H9 (cell line): Measurements from ENCODE around the gene RARB. TPM values are rescaled to one million over a fixed set of nuclear protein-coding genes. Genes with fewer than 3 reads are reported as not detected.

ENCODE experiments used
- DNase-seq: peaks from one replicate; pipeline ENCODE4 v3.0.0-alpha.2; 2017
- H2AFZ ChIP-seq: one replicate; pipeline ENCODE4 v1.6.1; 2013; ENCODE audit warnings: mild to moderate bottlenecking, low read length, control low read depth, moderate library complexity
- H2AK5ac ChIP-seq: 2 replicates; pipeline ENCODE4 v1.6.1; 2013; ENCODE audit warnings: low read length, control low read depth, mixed read lengths; ENCODE audit not compliant: insufficient read length
- H2BK120ac ChIP-seq: one replicate; pipeline ENCODE4 v1.6.1; 2013; ENCODE audit warnings: low read depth, mild to moderate bottlenecking, low read length, control low read depth, inconsistent platforms; ENCODE audit not compliant: poor library complexity, severe bottlenecking
- H2BK12ac ChIP-seq: 2 replicates; pipeline ENCODE4 v1.6.1; 2013; ENCODE audit warnings: low read length, control low read depth, mixed read lengths, low read depth; ENCODE audit not compliant: insufficient read length
- H2BK15ac ChIP-seq: 2 replicates; pipeline ENCODE4 v1.6.1; 2013; ENCODE audit warnings: low read depth, low read length, control low read depth
- H2BK20ac ChIP-seq: one replicate; pipeline ENCODE4 v1.6.1; 2013; ENCODE audit warnings: low read depth, mild to moderate bottlenecking, low read length, control low read depth, inconsistent platforms; ENCODE audit not compliant: poor library complexity, severe bottlenecking
- H2BK5ac ChIP-seq: 2 replicates; pipeline ENCODE4 v1.6.1; 2013; ENCODE audit warnings: low read length, control low read depth, mixed read lengths; ENCODE audit not compliant: insufficient read length
- H3K14ac ChIP-seq: 2 replicates; pipeline ENCODE4 v1.6.1; 2013; ENCODE audit warnings: low read length, control low read depth; ENCODE audit not compliant: insufficient read depth
- H3K18ac ChIP-seq: 2 replicates; pipeline ENCODE4 v1.6.1; 2013; ENCODE audit warnings: low read depth, mild to moderate bottlenecking, mixed read lengths, low read length, control low read depth; ENCODE audit not compliant: insufficient read length
- H3K23ac ChIP-seq: 2 replicates; pipeline ENCODE4 v1.6.1; 2013; ENCODE audit warnings: low read length, control low read depth, mixed read lengths, low read depth; ENCODE audit not compliant: insufficient read length
- H3K23me2 ChIP-seq: 2 replicates; pipeline ENCODE4 v1.6.1; 2013; ENCODE audit warnings: low read depth, mild to moderate bottlenecking, mixed read lengths, low read length, control low read depth; ENCODE audit not compliant: insufficient read length, poor library complexity, severe bottlenecking
- H3K27ac ChIP-seq: 2 replicates; pipeline ENCODE4 v1.5.1; 2013; ENCODE audit warnings: low read length, control low read depth, mixed read lengths, low read depth; ENCODE audit not compliant: insufficient read length
- H3K27me3 ChIP-seq: 2 replicates; pipeline ENCODE4 v1.6.1; 2013; ENCODE audit warnings: low read length, control low read depth, inconsistent platforms; ENCODE audit not compliant: insufficient read depth
- H3K4ac ChIP-seq: 2 replicates; pipeline ENCODE4 v1.6.1; 2013; ENCODE audit warnings: low read depth, mild to moderate bottlenecking, control low read depth, inconsistent platforms, low read length, moderate library complexity
- H3K4me1 ChIP-seq: 2 replicates; pipeline ENCODE4 v1.6.1; 2013; ENCODE audit warnings: low read length, control low read depth, inconsistent platforms; ENCODE audit not compliant: insufficient read depth
- H3K4me2 ChIP-seq: 2 replicates; pipeline ENCODE4 v1.6.1; 2013; ENCODE audit warnings: low read length, control low read depth, mixed read lengths; ENCODE audit not compliant: insufficient read length, insufficient read depth
- H3K56ac ChIP-seq: 2 replicates; pipeline ENCODE4 v1.6.1; 2013; ENCODE audit warnings: low read depth, mild to moderate bottlenecking, mixed read lengths, low read length, control low read depth; ENCODE audit not compliant: insufficient read length
- H3K79me1 ChIP-seq: 2 replicates; pipeline ENCODE4 v1.6.1; 2013; ENCODE audit warnings: low read depth, mild to moderate bottlenecking, moderate library complexity, low read length, control low read depth, inconsistent platforms; ENCODE audit not compliant: insufficient read depth, poor library complexity, severe bottlenecking
- H3K79me2 ChIP-seq: 2 replicates; pipeline ENCODE4 v1.6.1; 2013; ENCODE audit warnings: low read length, control low read depth, inconsistent platforms; ENCODE audit not compliant: insufficient read depth
- H3K9ac ChIP-seq: 2 replicates; pipeline ENCODE4 v1.6.1; 2013; ENCODE audit warnings: low read length, control low read depth, mixed read lengths; ENCODE audit not compliant: insufficient read length; ENCODE audit errors: extremely low read depth
- H3K9me3 ChIP-seq: one replicate; pipeline ENCODE4 v1.6.1; 2013; ENCODE audit warnings: low read depth, low read length, inconsistent platforms; ENCODE audit not compliant: control insufficient read depth
- H3T11ph ChIP-seq: one replicate; pipeline ENCODE4 v1.6.1; 2013; ENCODE audit warnings: mild to moderate bottlenecking, low read length, control low read depth, inconsistent platforms
- H4K20me1 ChIP-seq: one replicate; pipeline ENCODE4 v1.6.1; 2013; ENCODE audit not compliant: control insufficient read depth, insufficient read length, insufficient read depth
- H4K5ac ChIP-seq: 2 replicates; pipeline ENCODE4 v1.6.1; 2013; ENCODE audit warnings: low read depth, mild to moderate bottlenecking, mixed read lengths, low read length, control low read depth; ENCODE audit not compliant: insufficient read length
- H4K8ac ChIP-seq: replicated peaks from 2 replicates; pipeline ENCODE4 v1.6.1; 2013; ENCODE audit warnings: low read length, control low read depth, mixed read lengths, low read depth; ENCODE audit not compliant: insufficient read length
- H4K91ac ChIP-seq: 2 replicates; pipeline ENCODE4 v1.6.1; 2013; ENCODE audit warnings: low read depth, mild to moderate bottlenecking, moderate library complexity, mixed read lengths, low read length, control low read depth; ENCODE audit not compliant: insufficient read length
- H3K27ac Mint-ChIP-seq, 3 experiments: 2 replicates in 2 of 3; 3 replicates in 1 of 3; pipeline ENCODE4 v1.8.0; 2020 to 2021; ENCODE audit warnings: mixed read lengths in 3 of 3, mild to moderate bottlenecking in 1 of 3, moderate library complexity in 1 of 3
- H3K27me3 Mint-ChIP-seq: 2 replicates; pipeline ENCODE4 v1.8.0; 2021; ENCODE audit warnings: low read depth, mild to moderate bottlenecking, moderate library complexity, mixed read lengths
- H3K36me3 Mint-ChIP-seq, 3 experiments: 2 replicates in 2 of 3; 3 replicates in 1 of 3; pipeline ENCODE4 v1.8.0; 2020 to 2021; ENCODE audit warnings: low read depth in 3 of 3, mixed read lengths in 3 of 3; ENCODE audit not compliant: insufficient read depth in 1 of 3
- H3K4me1 Mint-ChIP-seq, 2 experiments: 2 replicates each; pipeline ENCODE4 v1.8.0; 2020; ENCODE audit warnings: mixed read lengths in 2 of 2
- H3K4me3 Mint-ChIP-seq, 2 experiments: 2 replicates in 1 of 2; 3 replicates in 1 of 2; pipeline ENCODE4 v1.8.0; 2020 to 2021; ENCODE audit warnings: mild to moderate bottlenecking in 2 of 2, mixed read lengths in 2 of 2, moderate library complexity in 1 of 2
- H3K9me3 Mint-ChIP-seq, 2 experiments: 2 replicates in 1 of 2; 3 replicates in 1 of 2; pipeline ENCODE4 v1.8.0; 2020; ENCODE audit warnings: mild to moderate bottlenecking in 2 of 2, mixed read lengths in 2 of 2, moderate library complexity in 1 of 2
- CTCF ChIP-seq: fragments of 200-600 bp; sonication (generic); conservative IDR thresholded peaks from 3 replicates; pipeline ENCODE4 v1.8.0; 2021; ENCODE audit warnings: antibody characterized with exemption, mild to moderate bottlenecking
- WGBS: extraction: QIAGEN DNeasy Blood & Tissue Kit; methylation state at CpG from one replicate; pipeline ENCODE4 v1.1.7; 2013; ENCODE audit warnings: missing lambda C conversion rate, low lambda C conversion rate, mixed read lengths; ENCODE audit not compliant: insufficient read length; ENCODE audit errors: extremely low coverage; 5-methylcytosine and 5-hydroxymethylcytosine counted together
- total RNA-seq: library from RNA; stranded (reverse); gene quantifications from 2 replicates; pipeline ENCODE4 v1.2.1, GENCODE V29; 2021

RARB gene
- total RNA-seq, 1 experiment from 2014 or later, result 0.22 TPM

- Histone ChIP-seq H3K4me1 (peaks cover 6% of the 10 kb centered on the region; the same call in 1 of the 2 replicates), H3K9ac (no peak overlapping the region), H3K23ac (no peak overlapping the region), H4K20me1 (no peaks in the 10 kb centered on the region), H3K79me2 (no peaks in the 10 kb centered on the region), H2AFZ (no peak overlapping the region), H2BK120ac (no peak overlapping the region), H2BK12ac (no peak overlapping the region), H3T11ph (no peak overlapping the region), H3K23me2 (peaks cover 12% of the 10 kb centered on the region), H2BK5ac (no peak overlapping the region), H4K91ac (no peak overlapping the region), H3K79me1 (no peaks in the 10 kb centered on the region), H2BK20ac (no peak overlapping the region), H2AK5ac (no peak overlapping the region), H3K27ac (no peak overlapping the region), H3K18ac (no peak overlapping the region), H4K5ac (no peak overlapping the region), H3K56ac (no peak overlapping the region), H4K8ac (no peak overlapping the region), H2BK15ac (no peak overlapping the region), H3K14ac (no peak overlapping the region), H3K4me2 (peak overlapping the region; percentile 81), H3K27me3 (no peaks in the 10 kb centered on the region; the same call in 1 of the 2 replicates), H3K4ac (no peak overlapping the region), H3K9me3 (no peaks in the 10 kb centered on the region)
- H3K9me3 Mint-ChIP-seq, result no peaks in the 10 kb centered on the region; a peak in 1 of 5 replicates
- H3K27me3 Mint-ChIP-seq, result peaks cover 25% of the 10 kb centered on the region
- H3K4me3 Mint-ChIP-seq, result peak overlapping the region; percentile 78 to 84
- no peak overlapping the region for H3K27ac Mint-ChIP-seq
- DNase-seq, result no peak
- no peak for TF ChIP-seq CTCF
- no peaks in the 10 kb centered on the region for H3K36me3 Mint-ChIP-seq
- H3K4me1 Mint-ChIP-seq, result peaks cover 62 to 63% of the 10 kb centered on the region in 2 experiments
- whole genome bisulfite sequencing, result no CpG with 5 or more reads among the region's 6 CpGs
Measured at GRCh38 chr3:25428789-25429335, 799 bp downstream of the RARB start.
